Measurements from ENCODE around the gene RNF32. TPM values are rescaled to one million over a fixed set of nuclear protein-coding genes. Genes with fewer than 3 reads are reported as not detected.

The RNF32 gene
- total RNA-seq, 1 experiment from 2014 or later = 1.5 TPM

DNA sequence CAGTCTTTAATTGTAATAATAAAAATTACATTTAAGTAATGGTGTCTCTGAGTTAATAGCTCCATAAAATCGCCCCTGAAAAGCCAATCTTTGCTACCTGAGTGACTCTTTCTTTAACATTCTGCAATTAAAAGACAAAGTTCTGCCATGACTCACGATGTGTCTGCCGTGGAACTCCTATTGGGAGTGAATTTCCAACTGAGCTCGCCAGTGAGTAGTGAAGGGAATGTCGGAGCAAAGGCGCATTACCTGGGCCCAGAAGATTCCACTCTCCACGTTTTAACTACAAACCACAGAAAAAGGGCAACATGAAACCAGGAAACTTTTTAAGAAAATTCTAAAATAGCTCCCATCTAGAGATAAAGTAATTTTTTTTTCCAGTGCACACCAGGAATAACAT, 36.9 kb upstream of the RNF32 start:
- ChIA-PET POLR2A (ENCODE audit: low non-redundant PET) (no interaction called here), CTCF (no interaction called here)
- Histone ChIP-seq H3K4me3 (ENCODE audit: low read depth, low read length, poor library complexity, severe bottlenecking) (no peak overlapping the region), H3K36me3 (ENCODE audit: insufficient read depth, low read length, poor library complexity, severe bottlenecking) (no peaks in the 10 kb centered on the region), H3K27ac (ENCODE audit: low read depth, low read length, poor library complexity, severe bottlenecking) (no peak overlapping the region), H3K27me3 (replicated peaks; ENCODE audit: insufficient read depth, low read depth, low read length, poor library complexity) (peaks cover 16% of the 10 kb centered on the region), H3K4me1 (ENCODE audit: insufficient read depth, low read length, poor library complexity, severe bottlenecking) (no peaks in the 10 kb centered on the region), H3K9me3 (ENCODE audit: low read depth, low read length, poor library complexity, severe bottlenecking) (no peaks in the 10 kb centered on the region)
- DNase-seq (ENCODE audit: low spot score) = no peak
- intact Hi-C loops (cut with micrococcal nuclease; ENCODE audit: unreplicated experiment) = no loop called here
- BruUV-seq (replicated peaks) = no TSS peak
- TF ChIP-seq, protein P1, sequence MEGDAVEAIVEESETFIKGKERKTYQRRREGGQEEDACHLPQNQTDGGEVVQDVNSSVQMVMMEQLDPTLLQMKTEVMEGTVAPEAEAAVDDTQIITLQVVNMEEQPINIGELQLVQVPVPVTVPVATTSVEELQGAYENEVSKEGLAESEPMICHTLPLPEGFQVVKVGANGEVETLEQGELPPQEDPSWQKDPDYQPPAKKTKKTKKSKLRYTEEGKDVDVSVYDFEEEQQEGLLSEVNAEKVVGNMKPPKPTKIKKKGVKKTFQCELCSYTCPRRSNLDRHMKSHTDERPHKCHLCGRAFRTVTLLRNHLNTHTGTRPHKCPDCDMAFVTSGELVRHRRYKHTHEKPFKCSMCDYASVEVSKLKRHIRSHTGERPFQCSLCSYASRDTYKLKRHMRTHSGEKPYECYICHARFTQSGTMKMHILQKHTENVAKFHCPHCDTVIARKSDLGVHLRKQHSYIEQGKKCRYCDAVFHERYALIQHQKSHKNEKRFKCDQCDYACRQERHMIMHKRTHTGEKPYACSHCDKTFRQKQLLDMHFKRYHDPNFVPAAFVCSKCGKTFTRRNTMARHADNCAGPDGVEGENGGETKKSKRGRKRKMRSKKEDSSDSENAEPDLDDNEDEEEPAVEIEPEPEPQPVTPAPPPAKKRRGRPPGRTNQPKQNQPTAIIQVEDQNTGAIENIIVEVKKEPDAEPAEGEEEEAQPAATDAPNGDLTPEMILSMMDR (conservative IDR thresholded peaks at IDR 0.05; ENCODE audit: low read depth, low read length) = no peak
- no peak for TF ChIP-seq EZH2 (IDR thresholded peaks at IDR 0.05; ENCODE audit: borderline replicate concordance, low read depth, low read length, poor library complexity, severe bottlenecking)

DNA sequence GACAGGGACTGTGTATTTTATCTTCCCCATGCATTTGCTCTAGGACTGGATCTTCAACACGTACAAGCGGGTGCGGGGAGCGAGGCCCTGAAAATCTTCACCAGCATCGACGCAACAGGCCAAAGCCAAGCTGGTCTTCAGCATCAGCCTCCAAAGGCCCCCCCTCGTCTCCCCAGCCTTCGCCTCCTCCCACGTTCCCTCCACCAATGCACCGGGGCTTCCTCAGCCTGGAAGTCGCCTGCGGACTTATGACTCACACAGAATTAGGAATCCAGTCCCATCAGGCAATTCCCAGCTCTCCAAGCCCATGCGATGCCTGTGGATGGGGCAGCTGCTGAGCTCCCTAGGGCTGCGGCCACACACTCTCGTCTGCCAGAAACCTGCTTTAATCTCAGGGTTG, 36.3 kb upstream of the RNF32 start:
- no peak for DNase-seq (ENCODE audit: low spot score)
- H3K36me3 ChIP-seq (ENCODE audit: insufficient read depth, low read length, poor library complexity, severe bottlenecking) = no peaks in the 10 kb centered on the region
- H3K27me3 ChIP-seq (replicated peaks; ENCODE audit: insufficient read depth, low read depth, low read length, poor library complexity) = peaks cover 22% of the 10 kb centered on the region
- H3K27ac ChIP-seq (ENCODE audit: low read depth, low read length, poor library complexity, severe bottlenecking) = no peak overlapping the region
- POLR2A ChIA-PET (ENCODE audit: low non-redundant PET) = no interaction called here
- H3K4me3 ChIP-seq (ENCODE audit: low read depth, low read length, poor library complexity, severe bottlenecking) = no peak overlapping the region
- TF ChIP-seq EZH2 (IDR thresholded peaks at IDR 0.05; ENCODE audit: borderline replicate concordance, low read depth, low read length, poor library complexity, severe bottlenecking) = no peak
- TF ChIP-seq, protein P1 (conservative IDR thresholded peaks at IDR 0.05; ENCODE audit: low read depth, low read length) = no peak
- intact Hi-C loops (cut with micrococcal nuclease; ENCODE audit: unreplicated experiment) = no loop called here
- H3K4me1 ChIP-seq (ENCODE audit: insufficient read depth, low read length, poor library complexity, severe bottlenecking) = no peaks in the 10 kb centered on the region
- CTCF ChIA-PET = no interaction called here
- no peaks in the 10 kb centered on the region for H3K9me3 ChIP-seq (ENCODE audit: low read depth, low read length, poor library complexity, severe bottlenecking)
- no TSS peak for BruUV-seq (replicated peaks)

DNA sequence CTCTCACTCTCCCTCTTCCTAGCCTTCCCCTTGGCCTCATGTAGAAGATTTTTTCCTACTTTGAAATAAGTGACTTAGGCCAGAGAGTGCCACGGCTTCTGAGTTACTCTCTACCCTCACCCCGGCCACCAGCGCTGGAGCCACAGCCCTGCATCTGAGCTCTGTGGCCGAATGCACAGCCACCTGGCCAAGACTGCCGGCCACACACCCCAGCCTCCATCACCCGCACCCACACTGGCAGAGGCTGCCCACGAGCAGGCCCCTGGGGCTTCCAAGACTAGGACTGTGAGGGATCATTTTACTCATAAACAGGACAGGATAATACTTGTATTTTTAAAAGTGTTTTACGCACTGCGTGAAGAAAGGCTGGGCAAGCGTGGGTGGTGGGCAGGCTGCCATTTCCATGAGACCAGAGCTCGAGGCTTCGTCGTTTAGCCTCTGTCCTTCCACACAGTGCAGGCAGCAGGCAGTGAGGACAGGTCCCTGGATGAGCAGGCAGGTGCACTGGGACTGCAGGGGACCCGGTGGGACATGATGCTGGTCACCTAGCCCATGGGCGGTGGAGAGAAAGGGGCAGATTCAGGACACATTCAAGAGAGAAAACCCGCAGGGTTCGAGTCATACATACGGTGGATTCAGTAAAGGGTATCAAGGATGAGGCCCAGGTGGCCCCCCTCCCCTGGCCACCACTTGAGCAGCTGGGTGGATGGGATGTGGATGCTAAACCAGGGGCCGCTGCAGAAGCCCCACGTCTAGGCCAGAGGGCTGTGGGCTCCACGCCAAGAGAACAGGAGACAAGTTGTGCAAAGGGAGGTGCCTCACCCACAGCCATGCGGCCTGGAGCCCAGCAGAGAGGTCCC, 35.5 kb upstream of the RNF32 start:
- Histone ChIP-seq H3K4me3 (ENCODE audit: low read depth, low read length, poor library complexity, severe bottlenecking) (no peak overlapping the region), H3K9me3 (ENCODE audit: low read depth, low read length, poor library complexity, severe bottlenecking) (no peaks in the 10 kb centered on the region), H3K27ac (ENCODE audit: low read depth, low read length, poor library complexity, severe bottlenecking) (no peak overlapping the region), H3K4me1 (ENCODE audit: insufficient read depth, low read length, poor library complexity, severe bottlenecking) (no peaks in the 10 kb centered on the region), H3K27me3 (replicated peaks; ENCODE audit: insufficient read depth, low read depth, low read length, poor library complexity) (peaks cover 27% of the 10 kb centered on the region), H3K36me3 (ENCODE audit: insufficient read depth, low read length, poor library complexity, severe bottlenecking) (no peaks in the 10 kb centered on the region)
- intact Hi-C loops (cut with micrococcal nuclease; ENCODE audit: unreplicated experiment) = no loop called here
- TF ChIP-seq, protein P1 (conservative IDR thresholded peaks at IDR 0.05; ENCODE audit: low read depth, low read length) = no peak
- no peak for TF ChIP-seq EZH2 (IDR thresholded peaks at IDR 0.05; ENCODE audit: borderline replicate concordance, low read depth, low read length, poor library complexity, severe bottlenecking)
- DNase-seq (ENCODE audit: low spot score) = no peak
- ChIA-PET CTCF (no interaction called here), POLR2A (ENCODE audit: low non-redundant PET) (no interaction called here)
- BruUV-seq (replicated peaks) = no TSS peak

All from A673 (cell line).